D721Med (cell line): Measurements from ENCODE around the gene ORC1.

Experiments used
- DNase-seq: peaks from one replicate; pipeline ENCODE4 v3.0.0; 2011; ENCODE audit warnings: low spot score; ENCODE audit not compliant: insufficient read length
- FAIRE-seq: peaks from 2 replicates; lab custom pipeline; 2011; peaks lifted over from hg19 to GRCh38; lab: Jason Lieb, UNC
- CTCF ChIP-seq: IDR thresholded peaks from 2 replicates; pipeline ENCODE4 v1.5.1; 2012; ENCODE audit warnings: mild to moderate bottlenecking, control low read depth; ENCODE audit not compliant: insufficient read depth; ENCODE audit errors: missing control alignments

Gene ORC1

GRCh38 chr1:52358851-52359497 lies 45.2 kb downstream of the ORC1 start:
- no peak for DNase-seq
- TF ChIP-seq CTCF, result no peak
- FAIRE-seq, result no peak

GRCh38 chr1:52357397-52357796 lies 46.8 kb downstream of the ORC1 start:
- no peak for TF ChIP-seq CTCF
- no peak for DNase-seq
- FAIRE-seq, result no peak

GRCh38 chr1:52356818-52357355 lies 47.3 kb downstream of the ORC1 start:
- no peak for FAIRE-seq

GRCh38 chr1:52355847-52356505 lies 48.2 kb downstream of the ORC1 start:
- DNase-seq (no peak), FAIRE-seq (no peak)
- no peak for TF ChIP-seq CTCF

More at GRCh38 chr1:52356818-52357355, 47.3 kb downstream of the ORC1 start:
- no peak for TF ChIP-seq CTCF
- no peak for DNase-seq

GRCh38 chr1:52355436-52355835 lies 48.8 kb downstream of the ORC1 start:
- DNase-seq (no peak), FAIRE-seq (no peak)
- TF ChIP-seq CTCF, result no peak

- no peak for FAIRE-seq
- no peak for DNase-seq
- no peak for TF ChIP-seq CTCF
Measured at GRCh38 chr1:52352690-52353089, 51.5 kb downstream of the ORC1 start.
